H9 (cell line): ENCODE results near the gene USP44. TPM values are rescaled to one million over a fixed set of nuclear protein-coding genes. Genes with fewer than 3 reads are reported as not detected.

Source experiments
- DNase-seq: peaks from one replicate; pipeline ENCODE4 v3.0.0-alpha.2; 2017
- H2AFZ ChIP-seq: one replicate; pipeline ENCODE4 v1.6.1; 2013; ENCODE audit warnings: mild to moderate bottlenecking, low read length, control low read depth, moderate library complexity
- H2AK5ac ChIP-seq: 2 replicates; pipeline ENCODE4 v1.6.1; 2013; ENCODE audit warnings: low read length, control low read depth, mixed read lengths; ENCODE audit not compliant: insufficient read length
- H2BK120ac ChIP-seq: one replicate; pipeline ENCODE4 v1.6.1; 2013; ENCODE audit warnings: low read depth, mild to moderate bottlenecking, low read length, control low read depth, inconsistent platforms; ENCODE audit not compliant: poor library complexity, severe bottlenecking
- H2BK12ac ChIP-seq: 2 replicates; pipeline ENCODE4 v1.6.1; 2013; ENCODE audit warnings: low read length, control low read depth, mixed read lengths, low read depth; ENCODE audit not compliant: insufficient read length
- H2BK15ac ChIP-seq: 2 replicates; pipeline ENCODE4 v1.6.1; 2013; ENCODE audit warnings: low read depth, low read length, control low read depth
- H2BK20ac ChIP-seq: one replicate; pipeline ENCODE4 v1.6.1; 2013; ENCODE audit warnings: low read depth, mild to moderate bottlenecking, low read length, control low read depth, inconsistent platforms; ENCODE audit not compliant: poor library complexity, severe bottlenecking
- H2BK5ac ChIP-seq: 2 replicates; pipeline ENCODE4 v1.6.1; 2013; ENCODE audit warnings: low read length, control low read depth, mixed read lengths; ENCODE audit not compliant: insufficient read length
- H3K14ac ChIP-seq: 2 replicates; pipeline ENCODE4 v1.6.1; 2013; ENCODE audit warnings: low read length, control low read depth; ENCODE audit not compliant: insufficient read depth
- H3K18ac ChIP-seq: 2 replicates; pipeline ENCODE4 v1.6.1; 2013; ENCODE audit warnings: low read depth, mild to moderate bottlenecking, mixed read lengths, low read length, control low read depth; ENCODE audit not compliant: insufficient read length
- H3K23ac ChIP-seq: 2 replicates; pipeline ENCODE4 v1.6.1; 2013; ENCODE audit warnings: low read length, control low read depth, mixed read lengths, low read depth; ENCODE audit not compliant: insufficient read length
- H3K23me2 ChIP-seq: 2 replicates; pipeline ENCODE4 v1.6.1; 2013; ENCODE audit warnings: low read depth, mild to moderate bottlenecking, mixed read lengths, low read length, control low read depth; ENCODE audit not compliant: insufficient read length, poor library complexity, severe bottlenecking
- H3K27ac ChIP-seq: 2 replicates; pipeline ENCODE4 v1.5.1; 2013; ENCODE audit warnings: low read length, control low read depth, mixed read lengths, low read depth; ENCODE audit not compliant: insufficient read length
- H3K27me3 ChIP-seq: 2 replicates; pipeline ENCODE4 v1.6.1; 2013; ENCODE audit warnings: low read length, control low read depth, inconsistent platforms; ENCODE audit not compliant: insufficient read depth
- H3K4ac ChIP-seq: 2 replicates; pipeline ENCODE4 v1.6.1; 2013; ENCODE audit warnings: low read depth, mild to moderate bottlenecking, control low read depth, inconsistent platforms, low read length, moderate library complexity
- H3K4me1 ChIP-seq: 2 replicates; pipeline ENCODE4 v1.6.1; 2013; ENCODE audit warnings: low read length, control low read depth, inconsistent platforms; ENCODE audit not compliant: insufficient read depth
- H3K4me2 ChIP-seq: 2 replicates; pipeline ENCODE4 v1.6.1; 2013; ENCODE audit warnings: low read length, control low read depth, mixed read lengths; ENCODE audit not compliant: insufficient read length, insufficient read depth
- H3K56ac ChIP-seq: 2 replicates; pipeline ENCODE4 v1.6.1; 2013; ENCODE audit warnings: low read depth, mild to moderate bottlenecking, mixed read lengths, low read length, control low read depth; ENCODE audit not compliant: insufficient read length
- H3K79me1 ChIP-seq: 2 replicates; pipeline ENCODE4 v1.6.1; 2013; ENCODE audit warnings: low read depth, mild to moderate bottlenecking, moderate library complexity, low read length, control low read depth, inconsistent platforms; ENCODE audit not compliant: insufficient read depth, poor library complexity, severe bottlenecking
- H3K79me2 ChIP-seq: 2 replicates; pipeline ENCODE4 v1.6.1; 2013; ENCODE audit warnings: low read length, control low read depth, inconsistent platforms; ENCODE audit not compliant: insufficient read depth
- H3K9ac ChIP-seq: 2 replicates; pipeline ENCODE4 v1.6.1; 2013; ENCODE audit warnings: low read length, control low read depth, mixed read lengths; ENCODE audit not compliant: insufficient read length; ENCODE audit errors: extremely low read depth
- H3K9me3 ChIP-seq: one replicate; pipeline ENCODE4 v1.6.1; 2013; ENCODE audit warnings: low read depth, low read length, inconsistent platforms; ENCODE audit not compliant: control insufficient read depth
- H3T11ph ChIP-seq: one replicate; pipeline ENCODE4 v1.6.1; 2013; ENCODE audit warnings: mild to moderate bottlenecking, low read length, control low read depth, inconsistent platforms
- H4K20me1 ChIP-seq: one replicate; pipeline ENCODE4 v1.6.1; 2013; ENCODE audit not compliant: control insufficient read depth, insufficient read length, insufficient read depth
- H4K5ac ChIP-seq: 2 replicates; pipeline ENCODE4 v1.6.1; 2013; ENCODE audit warnings: low read depth, mild to moderate bottlenecking, mixed read lengths, low read length, control low read depth; ENCODE audit not compliant: insufficient read length
- H4K8ac ChIP-seq: replicated peaks from 2 replicates; pipeline ENCODE4 v1.6.1; 2013; ENCODE audit warnings: low read length, control low read depth, mixed read lengths, low read depth; ENCODE audit not compliant: insufficient read length
- H4K91ac ChIP-seq: 2 replicates; pipeline ENCODE4 v1.6.1; 2013; ENCODE audit warnings: low read depth, mild to moderate bottlenecking, moderate library complexity, mixed read lengths, low read length, control low read depth; ENCODE audit not compliant: insufficient read length
- H3K27ac Mint-ChIP-seq, 3 experiments: 2 replicates in 2 of 3; 3 replicates in 1 of 3; pipeline ENCODE4 v1.8.0; 2020 to 2021; ENCODE audit warnings: mixed read lengths in 3 of 3, mild to moderate bottlenecking in 1 of 3, moderate library complexity in 1 of 3
- H3K27me3 Mint-ChIP-seq: 2 replicates; pipeline ENCODE4 v1.8.0; 2021; ENCODE audit warnings: low read depth, mild to moderate bottlenecking, moderate library complexity, mixed read lengths
- H3K36me3 Mint-ChIP-seq, 3 experiments: 2 replicates in 2 of 3; 3 replicates in 1 of 3; pipeline ENCODE4 v1.8.0; 2020 to 2021; ENCODE audit warnings: low read depth in 3 of 3, mixed read lengths in 3 of 3; ENCODE audit not compliant: insufficient read depth in 1 of 3
- H3K4me1 Mint-ChIP-seq, 2 experiments: 2 replicates each; pipeline ENCODE4 v1.8.0; 2020; ENCODE audit warnings: mixed read lengths in 2 of 2
- H3K4me3 Mint-ChIP-seq, 2 experiments: 2 replicates in 1 of 2; 3 replicates in 1 of 2; pipeline ENCODE4 v1.8.0; 2020 to 2021; ENCODE audit warnings: mild to moderate bottlenecking in 2 of 2, mixed read lengths in 2 of 2, moderate library complexity in 1 of 2
- H3K9me3 Mint-ChIP-seq, 2 experiments: 2 replicates in 1 of 2; 3 replicates in 1 of 2; pipeline ENCODE4 v1.8.0; 2020; ENCODE audit warnings: mild to moderate bottlenecking in 2 of 2, mixed read lengths in 2 of 2, moderate library complexity in 1 of 2
- CTCF ChIP-seq: fragments of 200-600 bp; sonication (generic); conservative IDR thresholded peaks from 3 replicates; pipeline ENCODE4 v1.8.0; 2021; ENCODE audit warnings: antibody characterized with exemption, mild to moderate bottlenecking
- WGBS: extraction: QIAGEN DNeasy Blood & Tissue Kit; methylation state at CpG from one replicate; pipeline ENCODE4 v1.1.7; 2013; ENCODE audit warnings: missing lambda C conversion rate, low lambda C conversion rate, mixed read lengths; ENCODE audit not compliant: insufficient read length; ENCODE audit errors: extremely low coverage; 5-methylcytosine and 5-hydroxymethylcytosine counted together
- total RNA-seq: library from RNA; stranded (reverse); gene quantifications from 2 replicates; pipeline ENCODE4 v1.2.1, GENCODE V29; 2021

The USP44 gene
- total RNA-seq, 1 experiment from 2014 or later = 185 TPM

GRCh38 chr12:95498968-95499367, 52.3 kb downstream of the USP44 start:
- no peaks in the 10 kb centered on the region for H4K20me1 ChIP-seq
- no peak overlapping the region for H4K5ac ChIP-seq
- 0 out of 2 replicates have a peak, but pooled peaks cover 2% of the 10 kb centered on the region for H3K79me2 ChIP-seq
- no peak overlapping the region for H3K14ac ChIP-seq
- H2BK20ac ChIP-seq = no peak overlapping the region
- Mint-ChIP-seq H3K27me3 (no peaks in the 10 kb centered on the region), H3K4me3 (no peak overlapping the region), H3K27ac (0 out of 7 replicates have a peak overlapping the region, but pooled peaks of 1 of the 3 experiments have one; percentile 39), H3K9me3 (no peaks in the 10 kb centered on the region), H3K4me1 (no peaks in the 10 kb centered on the region), H3K36me3 (peaks cover 56 to 79% (median 78%) of the 10 kb centered on the region in 3 experiments; a peak in 6 of 7 replicates)
- no peak overlapping the region for H3K9ac ChIP-seq
- no peak overlapping the region for H2BK120ac ChIP-seq
- H3K9me3 ChIP-seq = no peaks in the 10 kb centered on the region
- H4K8ac ChIP-seq = no peak overlapping the region
- no peak overlapping the region for H2AK5ac ChIP-seq
- H3T11ph ChIP-seq = no peak overlapping the region
- no peak overlapping the region for H2AFZ ChIP-seq
- TF ChIP-seq CTCF = no peak
- no peak overlapping the region for H2BK15ac ChIP-seq
- no peaks in the 10 kb centered on the region for H3K4me1 ChIP-seq
- no peak overlapping the region for H3K4ac ChIP-seq
- H2BK5ac ChIP-seq = no peak overlapping the region
- H3K56ac ChIP-seq = no peak overlapping the region
- H3K4me2 ChIP-seq = no peak overlapping the region
- no peak for DNase-seq
- H3K23ac ChIP-seq = no peak overlapping the region
- H3K79me1 ChIP-seq = no peaks in the 10 kb centered on the region
- H2BK12ac ChIP-seq = no peak overlapping the region
- H3K18ac ChIP-seq = no peak overlapping the region
- H3K27me3 ChIP-seq = no peaks in the 10 kb centered on the region
- WGBS = no CpG with 5 or more reads among the region's 5 CpGs
- no peak overlapping the region for H4K91ac ChIP-seq
- H3K23me2 ChIP-seq = no peaks in the 10 kb centered on the region
- H3K27ac ChIP-seq = no peak overlapping the region
